Coronary artery (tissue), 2 donors: ENCODE measurements around the gene CEP112.
A peak's percentile ranks its signal among the peaks of the same experiment; 100 is the strongest.

Source experiments
- DNase-seq: peaks from one replicate; pipeline ENCODE4 v3.0.0-alpha.2; 2017; ENCODE audit warnings: low spot score
- H3K27ac ChIP-seq, 2 donors: fragments of 200-600 bp; sonication (generic); one replicate each; pipeline ENCODE4 v1.5.1; 2016 to 2019
- H3K4me3 ChIP-seq: fragments of 200-600 bp; sonication (generic); 2 replicates; pipeline ENCODE4 v1.5.1; 2016; ENCODE audit warnings: mild to moderate bottlenecking, moderate library complexity
- TF ChIP-seq, protein P1 (sequence below): fragments of 200-600 bp; sonication (generic); IDR thresholded peaks from one replicate; pipeline ENCODE4 v1.5.1; 2019; ENCODE audit warnings: antibody characterized with exemption

Gene CEP112

DNA sequence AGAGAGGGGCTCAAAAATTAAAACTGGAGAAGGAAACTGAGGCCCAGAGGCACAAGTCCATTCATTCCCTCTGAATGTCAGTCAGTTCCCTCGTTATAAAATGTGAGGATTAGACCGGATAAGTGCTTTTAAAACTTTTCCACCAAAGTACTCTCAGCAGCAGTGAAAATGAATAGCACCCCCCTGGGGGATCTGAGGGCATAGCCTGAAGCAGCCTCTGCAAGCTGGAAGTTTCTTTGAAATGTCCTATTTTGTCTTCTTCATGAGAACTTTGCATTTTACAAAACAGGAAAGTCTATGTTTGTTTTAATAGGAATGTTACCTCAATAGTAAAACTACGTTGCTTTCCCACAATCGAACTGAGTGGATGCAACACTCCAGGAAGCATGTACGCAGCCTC, 273.0 kb downstream of the CEP112 start:
- no peak for DNase-seq
- peak overlapping the region in 1 of 2 donors; percentile 8 for H3K27ac ChIP-seq
- no peak overlapping the region for H3K4me3 ChIP-seq
- TF ChIP-seq, protein P1, sequence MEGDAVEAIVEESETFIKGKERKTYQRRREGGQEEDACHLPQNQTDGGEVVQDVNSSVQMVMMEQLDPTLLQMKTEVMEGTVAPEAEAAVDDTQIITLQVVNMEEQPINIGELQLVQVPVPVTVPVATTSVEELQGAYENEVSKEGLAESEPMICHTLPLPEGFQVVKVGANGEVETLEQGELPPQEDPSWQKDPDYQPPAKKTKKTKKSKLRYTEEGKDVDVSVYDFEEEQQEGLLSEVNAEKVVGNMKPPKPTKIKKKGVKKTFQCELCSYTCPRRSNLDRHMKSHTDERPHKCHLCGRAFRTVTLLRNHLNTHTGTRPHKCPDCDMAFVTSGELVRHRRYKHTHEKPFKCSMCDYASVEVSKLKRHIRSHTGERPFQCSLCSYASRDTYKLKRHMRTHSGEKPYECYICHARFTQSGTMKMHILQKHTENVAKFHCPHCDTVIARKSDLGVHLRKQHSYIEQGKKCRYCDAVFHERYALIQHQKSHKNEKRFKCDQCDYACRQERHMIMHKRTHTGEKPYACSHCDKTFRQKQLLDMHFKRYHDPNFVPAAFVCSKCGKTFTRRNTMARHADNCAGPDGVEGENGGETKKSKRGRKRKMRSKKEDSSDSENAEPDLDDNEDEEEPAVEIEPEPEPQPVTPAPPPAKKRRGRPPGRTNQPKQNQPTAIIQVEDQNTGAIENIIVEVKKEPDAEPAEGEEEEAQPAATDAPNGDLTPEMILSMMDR = no peak

DNA sequence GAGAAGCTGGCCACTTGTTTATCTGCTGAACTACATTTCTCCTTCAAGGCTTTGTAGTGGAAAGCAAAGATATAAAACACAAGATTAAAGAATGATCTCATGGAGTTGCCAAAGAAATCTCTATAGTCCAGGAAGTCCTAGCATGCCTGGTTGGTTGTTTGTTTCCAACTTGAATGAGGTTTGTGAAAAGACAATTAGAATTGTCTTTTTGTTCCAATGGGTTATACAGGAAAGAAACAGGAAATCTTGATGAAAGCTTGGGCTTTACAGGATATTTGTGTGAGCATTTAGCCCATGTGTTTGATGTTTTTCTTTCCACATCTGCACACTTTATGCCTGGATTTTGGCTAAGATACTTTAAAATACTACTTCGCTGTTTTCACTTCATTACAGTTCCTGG, 273.4 kb downstream of the CEP112 start:
- H3K4me3 ChIP-seq = no peak overlapping the region
- H3K27ac ChIP-seq = peak overlapping the region in 1 of 2 donors; percentile 8
- TF ChIP-seq, protein P1 = no peak
- DNase-seq = no peak

GRCh38 chr17:65917560-65917959, 274.4 kb downstream of the CEP112 start:
- H3K27ac ChIP-seq = no peak overlapping the region

GRCh38 chr17:65916425-65916824, 275.5 kb downstream of the CEP112 start:
- no peak for DNase-seq
- TF ChIP-seq, protein P1 = no peak
- Histone ChIP-seq H3K4me3 (no peak overlapping the region), H3K27ac (no peak overlapping the region)

More at GRCh38 chr17:65917560-65917959, 274.4 kb downstream of the CEP112 start:
- H3K4me3 ChIP-seq = no peak overlapping the region
- DNase-seq = no peak
- TF ChIP-seq, protein P1 = no peak

- DNase-seq = no peak
- Histone ChIP-seq H3K4me3 (no peak overlapping the region), H3K27ac (no peak overlapping the region)
- TF ChIP-seq, protein P1 = no peak
These were observed 277.1 kb downstream of the CEP112 start for GRCh38 chr17:65914784-65915342.

- Histone ChIP-seq H3K4me3 (no peak overlapping the region), H3K27ac (no peak overlapping the region)
- DNase-seq = no peak
- TF ChIP-seq, protein P1 = no peak
These were observed 278.5 kb downstream of the CEP112 start for GRCh38 chr17:65913326-65913850.

GRCh38 chr17:65910836-65911235, 281.1 kb downstream of the CEP112 start:
- no peak overlapping the region for H3K27ac ChIP-seq
- no peak for DNase-seq
- TF ChIP-seq, protein P1 = no peak

More at GRCh38 chr17:65910836-65911235, 281.1 kb downstream of the CEP112 start:
- H3K4me3 ChIP-seq = no peak overlapping the region
